MG63 (cell line): ENCODE results near the gene ULBP3. TPM values are rescaled to one million over a fixed set of nuclear protein-coding genes. Genes with fewer than 3 reads are reported as not detected.

ENCODE experiments used
- DNase-seq: peaks from one replicate; pipeline ENCODE4 v3.0.0-alpha.2; 2020
- H3K27me3 ChIP-seq: fragments of 250-450 bp; sonication (Bioruptor Pico); 2 replicates; pipeline ENCODE4 v1.5.1; 2020; ENCODE audit warnings: mild to moderate bottlenecking, moderate library complexity
- H3K36me3 ChIP-seq: fragments of 250-450 bp; sonication (Bioruptor Pico); 2 replicates; pipeline ENCODE4 v1.5.1; 2020; ENCODE audit warnings: mild to moderate bottlenecking, moderate library complexity
- H3K4me3 ChIP-seq: fragments of 250-450 bp; sonication (Bioruptor Pico); 2 replicates; pipeline ENCODE4 v1.5.1; 2020; ENCODE audit warnings: mild to moderate bottlenecking, moderate library complexity
- H3K9me3 ChIP-seq: fragments of 250-450 bp; sonication (Bioruptor Pico); 2 replicates; pipeline ENCODE4 v1.5.1; 2020; ENCODE audit warnings: mild to moderate bottlenecking, moderate library complexity
- total RNA-seq: library from RNA; depleted of rRNA; stranded (reverse); fragments of >200 nt; shearing (Covaris generic); gene quantifications from 2 replicates; pipeline ENCODE4 v1.2.3, GENCODE V29; 2014; ENCODE audit warnings: low replicate concordance

ULBP3 gene
- total RNA-seq, 1 experiment from 2014 or later: 15.8 TPM

DNA sequence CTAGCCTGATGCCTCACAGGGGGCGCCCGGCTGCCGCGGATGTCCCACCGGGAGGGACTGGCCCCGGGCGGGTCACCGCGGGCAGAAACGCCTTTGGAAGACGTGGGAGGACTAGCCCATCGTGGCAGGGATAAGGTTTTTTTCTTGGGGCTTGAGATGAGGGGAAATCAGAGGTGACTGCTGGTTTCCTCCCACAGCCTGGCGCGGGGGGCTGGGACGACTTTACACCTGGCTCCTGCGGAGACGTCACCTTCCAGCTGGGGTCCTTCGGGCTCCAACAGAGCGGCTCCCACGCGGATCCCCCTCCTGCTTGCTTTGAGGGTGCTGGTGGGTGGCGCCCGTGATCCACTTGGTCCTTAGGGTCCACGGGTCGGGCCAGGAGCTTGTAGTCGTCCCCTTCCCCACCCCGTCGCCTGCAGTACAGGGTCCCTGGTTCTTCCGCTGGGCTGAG lies 11.4 kb downstream of the ULBP3 start:
- 0 out of 2 replicates have a peak, but pooled peaks cover 6% of the 10 kb centered on the region for H3K27me3 ChIP-seq
- H3K4me3 ChIP-seq: no peak overlapping the region
- no peaks in the 10 kb centered on the region for H3K9me3 ChIP-seq
- H3K36me3 ChIP-seq: no peaks in the 10 kb centered on the region
- DNase-seq: no peak

DNA sequence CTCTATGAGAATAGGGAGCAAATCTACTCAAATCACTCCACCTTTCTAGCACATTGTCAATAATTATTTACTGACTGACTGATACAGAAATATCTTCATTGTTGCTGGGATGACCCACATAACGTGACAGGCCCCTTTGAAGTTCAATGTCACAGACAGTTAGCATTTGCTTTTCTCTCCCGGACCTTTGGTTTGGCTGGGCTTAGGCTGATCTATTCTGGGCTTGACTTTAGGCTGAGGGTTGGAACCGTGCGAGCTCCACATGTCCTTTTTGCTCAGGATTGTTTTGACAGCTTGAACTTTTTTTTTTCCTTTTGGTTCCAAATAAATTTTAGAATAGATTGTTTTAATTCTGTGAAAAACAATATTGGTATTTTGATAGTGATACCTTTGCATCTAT lies 12.0 kb downstream of the ULBP3 start:
- Histone ChIP-seq H3K9me3 (no peaks in the 10 kb centered on the region), H3K4me3 (no peak overlapping the region), H3K36me3 (no peaks in the 10 kb centered on the region), H3K27me3 (0 out of 2 replicates have a peak, but pooled peaks cover 6% of the 10 kb centered on the region)
- DNase-seq: no peak

DNA sequence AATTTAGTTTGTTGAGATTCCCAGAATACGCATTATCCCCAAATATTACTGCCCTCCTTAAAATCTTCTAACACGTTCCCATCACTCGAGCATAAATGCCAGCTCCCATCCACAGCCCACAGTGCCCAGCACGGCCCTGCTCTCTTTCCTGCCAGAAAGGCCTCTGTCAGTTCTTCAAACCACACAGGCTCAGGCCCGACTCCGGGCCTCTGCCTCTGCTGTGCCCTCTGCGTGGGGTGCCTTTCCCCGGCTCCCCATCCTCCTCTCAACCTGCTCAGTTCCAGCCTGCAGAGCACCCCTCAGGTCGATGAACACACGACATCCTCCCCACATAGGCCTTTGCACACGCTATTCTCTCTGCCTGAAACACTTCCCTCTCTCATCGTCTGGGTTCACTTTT lies 12.8 kb downstream of the ULBP3 start:
- Histone ChIP-seq H3K36me3 (no peaks in the 10 kb centered on the region), H3K4me3 (no peak overlapping the region), H3K27me3 (0 out of 2 replicates have a peak, but pooled peaks cover 6% of the 10 kb centered on the region), H3K9me3 (no peaks in the 10 kb centered on the region)
- DNase-seq: no peak

DNA sequence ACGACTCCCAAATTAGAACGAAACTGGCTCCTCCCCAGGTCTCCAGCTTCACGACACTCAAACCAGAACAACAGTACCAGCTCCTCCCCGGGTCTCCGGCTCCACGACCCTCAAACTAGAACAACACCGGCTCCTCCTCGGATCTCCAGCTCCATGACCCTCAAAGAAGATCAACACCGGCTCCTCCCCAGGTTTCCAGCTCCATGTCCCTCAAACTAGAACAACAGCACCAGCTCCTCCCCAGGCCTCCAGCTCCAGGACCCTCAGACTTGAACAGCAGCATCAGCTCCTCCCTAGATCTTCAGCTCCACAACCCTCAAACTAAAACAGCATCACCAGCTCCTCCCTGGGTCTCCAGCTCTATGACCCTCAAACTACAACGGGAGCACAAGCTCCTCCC lies 13.8 kb downstream of the ULBP3 start:
- H3K4me3 ChIP-seq: no peak overlapping the region
- 0 out of 2 replicates have a peak, but pooled peaks cover 6% of the 10 kb centered on the region for H3K27me3 ChIP-seq
- no peaks in the 10 kb centered on the region for H3K36me3 ChIP-seq
- DNase-seq: no peak
- H3K9me3 ChIP-seq: no peaks in the 10 kb centered on the region

DNA sequence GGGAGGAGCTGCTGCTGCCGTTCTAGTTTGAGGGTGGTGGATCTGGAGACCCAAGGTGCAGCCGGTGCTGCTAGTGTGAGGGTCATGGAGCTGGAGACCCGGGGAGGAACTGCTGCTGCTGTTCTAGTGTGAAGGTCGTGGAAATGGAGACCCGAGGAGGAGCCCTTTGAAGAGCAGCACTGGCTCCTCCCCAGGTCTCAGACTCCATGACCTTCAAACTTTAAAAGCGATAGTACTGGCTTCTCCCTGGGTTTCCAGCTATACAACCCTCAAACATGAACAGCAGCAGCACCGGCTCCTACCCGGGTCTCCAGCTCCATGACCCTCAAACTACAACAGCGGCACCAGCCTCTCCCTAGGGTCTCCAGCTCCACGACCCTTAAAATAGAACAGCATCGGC lies 15.5 kb downstream of the ULBP3 start:
- Histone ChIP-seq H3K9me3 (no peaks in the 10 kb centered on the region), H3K36me3 (no peaks in the 10 kb centered on the region), H3K27me3 (0 out of 2 replicates have a peak, but pooled peaks cover 6% of the 10 kb centered on the region), H3K4me3 (no peak overlapping the region)
- DNase-seq: no peak

DNA sequence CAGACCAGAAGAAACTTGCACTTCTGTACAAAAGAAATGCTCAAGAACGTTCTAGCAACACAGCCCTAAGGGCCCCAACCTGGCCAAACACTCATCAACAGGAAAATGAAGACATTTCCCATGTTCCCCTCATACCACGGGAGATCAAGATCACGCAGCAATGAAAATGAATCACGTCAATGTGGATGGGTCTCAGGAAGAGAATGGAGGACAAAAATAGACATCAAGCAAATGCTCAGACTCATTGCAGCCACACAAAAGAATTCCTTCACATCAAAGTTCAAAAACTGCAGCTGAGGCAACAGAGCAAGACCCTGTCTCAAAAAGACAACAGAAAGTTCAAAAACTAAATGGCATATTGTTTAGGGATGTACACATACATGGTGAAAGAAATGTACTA lies 18.1 kb downstream of the ULBP3 start:
- DNase-seq: no peak
- H3K4me3 ChIP-seq: no peak overlapping the region
- H3K36me3 ChIP-seq: no peaks in the 10 kb centered on the region
- no peaks in the 10 kb centered on the region for H3K9me3 ChIP-seq
- 0 out of 2 replicates have a peak, but pooled peaks cover 6% of the 10 kb centered on the region for H3K27me3 ChIP-seq

DNA sequence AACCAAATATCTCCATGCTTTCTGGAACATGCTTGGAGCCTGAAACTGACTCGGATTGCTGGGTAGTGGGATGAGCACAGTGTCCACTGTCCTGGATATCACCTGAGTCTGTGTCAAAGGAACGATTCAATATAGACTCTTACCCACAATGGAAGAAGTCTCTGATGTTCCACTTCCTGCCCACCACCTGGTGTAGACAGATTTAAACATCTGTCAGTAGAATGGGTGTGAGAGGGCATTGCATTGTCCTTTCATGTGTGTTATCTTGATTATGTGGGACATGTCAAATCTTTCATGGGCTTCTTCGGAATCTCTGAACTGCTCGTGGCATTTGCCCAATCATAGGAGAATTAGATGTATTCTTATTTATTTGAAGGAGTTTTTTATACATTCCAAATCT lies 20.8 kb downstream of the ULBP3 start:
- Histone ChIP-seq H3K36me3 (no peaks in the 10 kb centered on the region), H3K4me3 (no peak overlapping the region), H3K9me3 (no peaks in the 10 kb centered on the region), H3K27me3 (0 out of 2 replicates have a peak, but pooled peaks cover 5% of the 10 kb centered on the region)
- no peak for DNase-seq

DNA sequence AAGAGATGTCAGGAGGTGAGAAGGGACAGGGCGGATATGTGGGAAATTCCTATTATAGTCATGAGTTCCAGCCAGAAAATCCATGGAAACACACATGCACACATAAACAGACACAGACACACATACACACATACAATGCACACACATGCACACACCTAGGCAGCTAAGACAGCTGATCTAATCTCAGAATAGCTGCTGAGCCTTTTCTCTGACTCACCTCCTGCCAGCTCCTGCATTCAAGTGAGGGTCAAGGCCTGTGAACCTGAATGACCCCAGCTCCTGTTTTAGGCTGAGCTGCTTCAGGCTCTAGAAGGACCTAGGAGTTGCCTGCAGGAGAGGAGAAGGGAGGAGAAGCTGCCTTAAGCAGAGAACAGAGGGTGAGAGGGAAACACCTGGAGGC lies 22.0 kb downstream of the ULBP3 start:
- H3K36me3 ChIP-seq: no peaks in the 10 kb centered on the region
- DNase-seq: no peak

DNA sequence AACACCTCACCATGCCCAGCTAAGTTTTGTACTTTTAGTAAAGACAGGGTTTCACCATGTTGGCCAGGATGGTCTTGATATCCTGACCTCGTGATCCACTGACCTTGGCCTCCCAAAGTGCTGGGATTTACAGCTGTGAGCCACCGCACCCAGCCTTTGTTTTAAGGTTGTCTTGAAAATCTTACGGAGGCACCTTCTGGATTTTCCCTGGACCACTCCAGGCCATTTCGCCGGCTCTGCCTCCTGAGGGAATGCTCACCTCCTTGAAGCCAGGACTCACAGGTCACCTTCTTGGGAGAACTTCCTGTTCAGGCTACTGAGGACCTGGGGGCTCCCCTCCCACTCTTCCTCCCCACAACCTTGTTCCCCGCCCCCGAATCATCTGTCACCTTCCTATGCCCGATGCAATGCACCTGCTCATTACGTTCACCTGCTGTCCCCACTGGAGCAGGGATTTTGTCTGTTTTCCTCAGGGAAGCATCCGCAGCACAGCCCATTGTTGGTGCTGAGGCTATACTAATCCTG lies 24.2 kb downstream of the ULBP3 start:
- Histone ChIP-seq H3K4me3 (no peak overlapping the region), H3K36me3 (no peaks in the 10 kb centered on the region), H3K9me3 (no peaks in the 10 kb centered on the region), H3K27me3 (peaks cover under 1% of the 10 kb centered on the region; the same call in 1 of the 2 replicates)
- no peak for DNase-seq

More for the DNA sequence above, 22.0 kb downstream of the ULBP3 start:
- no peaks in the 10 kb centered on the region for H3K9me3 ChIP-seq
- H3K27me3 ChIP-seq: no peaks in the 10 kb centered on the region
- H3K4me3 ChIP-seq: no peak overlapping the region

DNA sequence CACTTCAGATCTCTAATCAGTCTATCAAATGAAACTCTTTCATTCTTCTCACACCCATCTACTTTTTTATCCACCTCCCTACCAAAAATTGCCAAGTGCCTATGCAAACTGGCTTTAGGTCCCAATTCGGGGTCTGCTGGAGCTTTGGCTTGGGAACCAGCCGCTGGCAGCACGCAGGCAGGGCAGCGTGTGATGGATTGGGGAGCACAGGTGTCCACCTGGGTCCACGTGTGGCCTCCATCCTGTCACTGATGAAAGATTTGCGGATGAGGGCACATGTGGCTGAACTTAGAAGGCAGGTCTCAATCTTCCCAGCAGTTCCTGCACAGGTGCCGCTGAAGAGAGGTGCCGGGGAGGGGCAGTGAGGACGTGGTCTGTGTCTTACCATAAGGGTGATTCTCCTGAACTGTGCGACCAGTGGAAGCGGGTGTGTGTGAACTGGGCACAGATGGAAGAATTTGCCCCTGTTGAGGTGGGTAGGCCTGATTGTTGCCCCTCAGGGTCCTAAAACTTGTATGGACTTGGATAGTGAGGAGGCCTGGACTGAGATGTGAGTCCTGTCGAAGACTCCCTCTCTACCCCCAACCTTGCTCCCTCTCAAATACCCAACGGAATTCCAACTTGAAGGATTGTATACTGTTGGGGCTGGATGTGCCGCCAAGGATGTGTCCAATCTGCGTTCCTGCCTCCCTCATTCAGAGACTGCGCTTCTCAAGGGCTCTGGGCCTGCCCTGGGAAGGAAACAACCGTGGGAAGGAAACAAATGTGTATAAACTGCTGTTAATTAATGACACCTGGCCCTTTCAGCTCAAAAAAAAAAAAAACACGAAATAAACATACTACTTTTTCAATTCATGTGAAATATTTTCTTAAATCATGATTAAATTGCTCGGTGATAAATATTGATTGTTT lies 25.2 kb downstream of the ULBP3 start:
- H3K4me3 ChIP-seq: no peak overlapping the region
- no peaks in the 10 kb centered on the region for H3K9me3 ChIP-seq
- peaks cover 8% of the 10 kb centered on the region for H3K27me3 ChIP-seq
- H3K36me3 ChIP-seq: no peaks in the 10 kb centered on the region
- no peak for DNase-seq

DNA sequence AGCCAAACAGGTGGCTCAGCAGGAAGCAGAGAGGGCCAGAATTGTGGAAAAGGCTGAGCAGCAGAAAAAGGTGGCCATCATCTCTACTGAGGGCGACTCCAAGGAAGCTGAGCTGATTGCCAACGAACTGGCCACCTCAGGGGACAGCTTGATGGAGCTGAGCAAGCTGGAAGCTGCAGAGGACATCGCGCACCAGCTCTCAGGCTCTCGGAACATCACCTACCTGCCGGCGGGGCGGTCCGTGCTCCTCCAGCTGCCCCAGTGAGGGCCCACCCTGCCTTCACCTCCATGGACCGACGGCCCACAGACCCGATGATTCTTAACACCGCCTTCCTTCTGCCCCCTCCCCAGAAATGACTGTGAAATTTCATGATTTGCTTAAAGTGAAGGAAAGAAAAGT lies 25.8 kb downstream of the ULBP3 start:
- Histone ChIP-seq H3K27me3 (peaks cover 15% of the 10 kb centered on the region), H3K36me3 (no peaks in the 10 kb centered on the region), H3K4me3 (no peak overlapping the region), H3K9me3 (no peaks in the 10 kb centered on the region)
- DNase-seq: no peak

DNA sequence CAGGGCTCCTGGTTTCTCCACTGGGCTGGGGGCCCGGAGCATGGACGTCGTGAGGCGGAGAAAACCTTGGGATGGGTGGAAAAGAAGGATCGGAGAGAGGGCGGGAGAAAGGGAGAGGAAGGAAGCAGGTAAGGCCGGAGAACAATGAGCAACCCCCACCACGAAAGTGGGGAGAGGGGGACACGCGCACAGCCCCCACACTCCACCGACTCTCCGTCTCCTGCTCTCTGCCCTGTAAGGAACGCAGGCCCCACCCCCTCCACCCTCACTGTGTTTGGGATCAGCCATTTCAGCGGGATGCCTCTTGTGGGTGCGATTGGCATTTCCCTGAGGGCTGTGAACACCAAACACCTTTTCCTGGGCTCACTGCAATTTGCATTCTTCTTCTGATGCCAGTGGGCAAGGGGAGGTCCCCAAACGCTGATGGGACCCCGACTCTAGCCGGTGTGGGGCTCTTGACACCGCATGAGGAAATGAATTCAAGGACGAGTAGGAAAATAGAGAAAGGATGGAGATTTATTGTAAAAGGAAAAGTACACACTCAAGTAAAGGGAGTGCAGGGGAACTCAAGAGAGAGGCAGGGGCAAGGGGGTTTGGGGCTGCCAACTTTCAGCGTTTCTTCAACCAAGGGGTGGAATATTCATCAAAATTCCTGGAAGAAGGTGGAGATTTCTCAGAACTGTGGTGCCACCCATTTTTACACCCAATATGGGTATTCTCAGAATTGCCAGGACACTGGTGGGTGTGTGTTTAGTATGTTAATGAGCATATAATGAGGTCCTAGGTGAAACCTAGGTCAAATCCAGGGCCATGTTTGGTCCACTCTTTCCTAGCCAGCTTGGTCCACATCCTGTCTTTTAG lies 30.5 kb downstream of the ULBP3 start:
- Histone ChIP-seq H3K27me3 (peaks cover 32% of the 10 kb centered on the region), H3K9me3 (no peaks in the 10 kb centered on the region), H3K36me3 (no peaks in the 10 kb centered on the region), H3K4me3 (no peak overlapping the region)
- no peak for DNase-seq

DNA sequence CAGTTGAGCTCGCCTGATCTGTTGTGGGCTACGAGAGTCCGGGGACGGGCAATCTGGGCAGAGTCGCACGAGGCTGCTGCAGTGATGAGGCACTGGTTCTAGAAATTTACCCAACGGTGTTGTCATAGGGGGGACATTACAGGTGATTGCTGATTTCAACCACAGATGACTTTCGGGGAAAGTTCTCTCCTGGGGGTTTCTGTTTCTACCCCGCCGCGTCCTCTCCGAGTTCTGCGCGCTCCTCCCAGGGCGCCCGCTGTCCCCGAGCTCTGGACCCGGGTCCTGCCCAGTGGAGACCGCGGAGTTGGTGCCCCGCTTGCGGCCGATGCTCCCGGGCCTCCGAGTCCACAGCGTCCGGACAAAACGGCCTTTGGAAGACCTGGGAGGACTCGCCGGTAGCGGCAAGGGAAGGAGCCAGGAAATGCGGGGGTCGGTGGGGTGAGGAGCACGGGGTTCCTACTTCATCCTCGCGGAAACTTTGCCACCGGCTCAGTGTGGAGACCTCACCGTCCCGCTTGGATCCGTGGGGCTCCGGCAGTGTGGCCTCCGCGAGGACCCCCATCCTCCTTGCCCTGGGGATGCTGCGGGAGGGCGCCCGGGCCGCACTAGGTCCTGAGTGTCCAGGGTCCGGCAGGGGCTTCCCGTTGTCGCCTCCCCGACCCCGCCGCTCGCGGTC lies 31.3 kb downstream of the ULBP3 start:
- DNase-seq: no peak
- H3K4me3 ChIP-seq: no peak overlapping the region; the same call in 1 of the 2 replicates

DNA sequence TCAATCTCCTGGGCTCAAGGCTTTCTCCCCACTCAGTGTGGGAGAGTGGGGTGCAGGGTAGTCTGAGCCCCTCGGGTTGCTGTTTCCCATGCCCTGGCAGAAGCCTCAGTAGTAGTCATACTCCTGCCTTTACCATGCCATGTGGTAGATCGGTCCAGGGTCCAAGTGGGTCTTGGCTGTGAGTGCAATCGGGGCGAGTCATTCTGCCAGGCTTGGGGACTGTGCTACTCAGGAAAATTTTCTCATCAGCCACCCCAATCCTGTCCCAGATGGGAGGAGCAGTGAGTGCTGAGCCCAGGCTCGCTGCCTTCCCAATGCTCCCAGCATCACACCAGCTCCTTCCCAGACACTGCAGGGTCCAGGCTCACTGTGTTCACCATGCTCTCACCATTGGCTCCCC lies 32.8 kb downstream of the ULBP3 start:
- H3K4me3 ChIP-seq: no peak overlapping the region
- H3K9me3 ChIP-seq: no peaks in the 10 kb centered on the region
- no peaks in the 10 kb centered on the region for H3K36me3 ChIP-seq
- no peak for DNase-seq
- H3K27me3 ChIP-seq: peaks cover 32% of the 10 kb centered on the region

More for the DNA sequence above, 31.3 kb downstream of the ULBP3 start:
- Histone ChIP-seq H3K9me3 (no peaks in the 10 kb centered on the region), H3K36me3 (no peaks in the 10 kb centered on the region), H3K27me3 (peaks cover 32% of the 10 kb centered on the region)

DNA sequence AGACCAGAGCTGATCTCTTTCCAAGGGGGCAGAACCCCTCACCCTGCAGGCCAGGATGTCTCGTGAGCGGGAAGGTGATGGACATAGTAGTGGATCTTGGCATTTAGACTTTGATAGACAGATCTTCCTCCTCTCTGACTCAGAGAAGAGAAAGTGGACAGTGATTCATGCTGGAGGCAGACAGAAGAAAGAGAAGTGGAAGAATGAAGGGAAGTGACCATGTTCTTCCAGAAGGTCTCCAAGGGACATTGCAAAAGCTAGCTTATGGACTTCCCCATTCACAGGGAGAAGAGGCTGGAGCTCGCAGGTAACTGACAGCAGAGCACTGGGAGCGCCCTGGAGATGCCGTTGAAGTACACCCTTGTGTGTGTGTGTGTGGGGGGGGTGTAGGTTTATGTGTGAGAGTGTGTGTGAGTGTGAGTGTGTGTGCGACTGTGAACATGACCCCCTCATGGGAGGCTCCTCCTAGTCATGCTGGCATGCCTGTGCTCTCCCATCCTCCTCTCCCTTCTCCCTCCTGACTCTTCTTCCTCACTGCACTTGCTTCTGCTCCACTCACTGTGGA lies 35.6 kb downstream of the ULBP3 start:
- Histone ChIP-seq H3K27me3 (peaks cover 19% of the 10 kb centered on the region), H3K4me3 (no peak overlapping the region), H3K36me3 (no peaks in the 10 kb centered on the region), H3K9me3 (no peaks in the 10 kb centered on the region)
- no peak for DNase-seq

DNA sequence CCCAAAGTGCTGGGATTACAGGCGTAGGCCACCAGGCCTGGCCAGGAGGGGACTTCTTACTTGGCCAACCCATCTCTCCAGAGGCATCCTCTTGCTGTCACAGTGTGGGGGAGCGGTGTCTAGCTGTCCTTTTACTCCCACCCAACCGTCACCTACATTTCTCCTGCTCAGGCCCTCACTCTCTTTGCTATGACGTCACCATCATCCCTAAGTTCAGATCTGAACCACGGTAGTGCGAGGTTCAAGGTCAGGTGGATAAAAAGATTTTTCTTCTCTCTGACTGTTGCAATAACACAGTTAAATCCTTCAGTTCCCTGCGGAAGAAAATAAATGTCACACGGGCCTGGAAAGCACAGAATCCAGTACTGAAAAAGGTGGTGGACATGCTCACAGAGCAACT lies 36.3 kb downstream of the ULBP3 start:
- no peaks in the 10 kb centered on the region for H3K36me3 ChIP-seq
- H3K9me3 ChIP-seq: no peaks in the 10 kb centered on the region
- H3K27me3 ChIP-seq: peaks cover 12% of the 10 kb centered on the region
- H3K4me3 ChIP-seq: no peak overlapping the region
- no peak for DNase-seq
